K562 (cell line): ENCODE data around the gene TEX264. TPM values are rescaled to one million over a fixed set of nuclear protein-coding genes. Genes with fewer than 3 reads are reported as not detected.
A peak's percentile ranks its signal among the peaks of the same experiment; 100 is the strongest.

ENCODE experiments used
- BMI1 ChIP-seq: fragments of 150-350 bp; IDR thresholded peaks from 2 replicates; pipeline ENCODE4 v1.6.1; 2014; ENCODE audit warnings: low read length
- HDAC8 ChIP-seq: fragments of 450-650 bp; IDR thresholded peaks from 2 replicates; pipeline ENCODE4 v1.6.1; 2016; ENCODE audit warnings: mild to moderate bottlenecking, missing genetic modification characterization, moderate library complexity, missing compliant biosample characterization
- HNRNPL ChIP-seq: fragments of 200-400 bp; formaldehyde crosslinking; IDR thresholded peaks from 2 replicates; pipeline ENCODE4 v1.6.1; 2017; ENCODE audit warnings: low read depth, mild to moderate bottlenecking, low read length
- MYBL2 ChIP-seq, 2 experiments: fragments of 450-650 bp in 1 of 2; sonication (generic) in 1 of 2; formaldehyde crosslinking in 1 of 2; IDR thresholded peaks; 2 replicates each; pipeline versions ENCODE4 v1.6.1 to v1.8.1; 2017 to 2022; ENCODE audit warnings: borderline replicate concordance in 1 of 2, inconsistent platforms in 1 of 2, low read depth in 1 of 2, mild to moderate bottlenecking in 1 of 2, missing genetic modification reagents in 1 of 2, moderate library complexity in 1 of 2
- NCOA6 ChIP-seq: fragments of 450-650 bp; IDR thresholded peaks from 2 replicates; pipeline ENCODE4 v1.6.1; 2017; ENCODE audit warnings: mild to moderate bottlenecking
- PHTF2 ChIP-seq: fragments of 250-450 bp; sonication (Bioruptor Pico); IDR thresholded peaks from 2 replicates; pipeline ENCODE4 v1.5.0; 2021; ENCODE audit warnings: mild to moderate bottlenecking
- RB1 ChIP-seq: fragments of 450-650 bp; IDR thresholded peaks from 2 replicates; pipeline ENCODE4 v1.6.1; 2017; ENCODE audit warnings: low read depth, mild to moderate bottlenecking
- RFX5 ChIP-seq: IDR thresholded peaks from 2 replicates; pipeline ENCODE4 v1.6.1; 2011; ENCODE audit warnings: low read depth, mild to moderate bottlenecking, improper control_type of control experiment, low read length
- SMAD2 ChIP-seq: fragments of 150-350 bp; IDR thresholded peaks from 2 replicates; pipeline ENCODE4 v1.6.1; 2014; ENCODE audit warnings: low read depth, mild to moderate bottlenecking, low read length
- SMC3 ChIP-seq: conservative IDR thresholded peaks from 2 replicates; pipeline ENCODE4 v1.6.1; 2011; ENCODE audit warnings: low read depth, low read length, improper control_type of control experiment; ENCODE audit not compliant: insufficient read depth
- SPI1 ChIP-seq: IDR thresholded peaks from 2 replicates; pipeline ENCODE4 v1.6.1; 2011; ENCODE audit warnings: low read depth, low read length, control low read depth, borderline replicate concordance
- polyA plus RNA-seq, 8 experiments: library from polyadenylated mRNA; depleted of rRNA in 4 of 8; stranded (reverse) in 5 of 8; unstranded in 3 of 8; fragments of >200 nt; fragmentation: Nextera tagmentation in 2 of 8; fragmentation: Illumina TruSeq in 1 of 8; extraction: Ambion mirVana in 2 of 8; extraction: Trizol in 1 of 8; gene quantifications; 2 replicates each; pipeline versions ENCODE4 v1.2.1 to v1.2.3, GENCODE V29; 2011 to 2014; ENCODE audit warnings: inconsistent platforms in 1 of 8, missing spikeins in 1 of 8
- total RNA-seq, 7 experiments: library from RNA; depleted of rRNA in 6 of 7; stranded (reverse); fragments of >200 nt in 6 of 7; fragmentation: Illumina TruSeq in 2 of 7; extraction: Trizol in 2 of 7; gene quantifications; 2 replicates each; pipeline versions ENCODE4 v1.2.1 to v1.2.3, GENCODE V29; 2011 to 2021; ENCODE audit warnings: low replicate concordance in 1 of 7
- TF ChIP-seq, protein P1 (sequence below): fragments of 150-350 bp; IDR thresholded peaks from 2 replicates; pipeline ENCODE4 v1.6.1; 2014; ENCODE audit warnings: low read depth, mild to moderate bottlenecking, low read length, borderline replicate concordance
- TF ChIP-seq, protein P2 (sequence below), 2 experiments: fragments of 250-450 bp in 1 of 2; fragments of 450-650 bp in 1 of 2; sonication (Bioruptor Pico) in 1 of 2; IDR thresholded peaks; 2 replicates each; pipeline versions ENCODE4 v1.6.1 to v1.8.0; 2016 to 2021; ENCODE audit warnings: mild to moderate bottlenecking in 2 of 2, moderate library complexity in 2 of 2, missing compliant biosample characterization in 1 of 2, missing genetic modification characterization in 1 of 2
- TF ChIP-seq, protein P3 (sequence below), 2 experiments: IDR thresholded peaks; 2 replicates each; pipeline ENCODE4 v1.6.1; 2011; ENCODE audit warnings: borderline replicate concordance in 1 of 2, control low read depth in 1 of 2, low read depth in 1 of 2, low read length in 1 of 2, mild to moderate bottlenecking in 1 of 2, mixed read lengths in 1 of 2, moderate library complexity in 1 of 2; ENCODE audit not compliant: insufficient read depth in 1 of 2, insufficient read length in 1 of 2, poor library complexity in 1 of 2, severe bottlenecking in 1 of 2; ENCODE audit errors: extremely low read depth in 1 of 2
- TF ChIP-seq, protein P4 (sequence below): sonication (generic); formaldehyde crosslinking; IDR thresholded peaks from 2 replicates; pipeline ENCODE4 v1.8.1; 2023; ENCODE audit warnings: mild to moderate bottlenecking, missing genetic modification reagents
- TF ChIP-seq, protein P5 (sequence below): sonication (generic); formaldehyde crosslinking; IDR thresholded peaks from 2 replicates; pipeline ENCODE4 v1.9.0; 2022; ENCODE audit warnings: mild to moderate bottlenecking, missing genetic modification reagents
- TF ChIP-seq, protein P6 (sequence below): fragments of 450-650 bp; formaldehyde crosslinking; IDR thresholded peaks from 2 replicates; pipeline ENCODE4 v1.4.0; 2020; ENCODE audit warnings: mild to moderate bottlenecking

Gene TEX264
- total and polyA plus RNA-seq, 9 of the 15 experiments (the other 6 are each of a cell fraction or from before 2014, with no cell fraction given), result 4.1 to 47.0 (median 31.0) TPM

DNA sequence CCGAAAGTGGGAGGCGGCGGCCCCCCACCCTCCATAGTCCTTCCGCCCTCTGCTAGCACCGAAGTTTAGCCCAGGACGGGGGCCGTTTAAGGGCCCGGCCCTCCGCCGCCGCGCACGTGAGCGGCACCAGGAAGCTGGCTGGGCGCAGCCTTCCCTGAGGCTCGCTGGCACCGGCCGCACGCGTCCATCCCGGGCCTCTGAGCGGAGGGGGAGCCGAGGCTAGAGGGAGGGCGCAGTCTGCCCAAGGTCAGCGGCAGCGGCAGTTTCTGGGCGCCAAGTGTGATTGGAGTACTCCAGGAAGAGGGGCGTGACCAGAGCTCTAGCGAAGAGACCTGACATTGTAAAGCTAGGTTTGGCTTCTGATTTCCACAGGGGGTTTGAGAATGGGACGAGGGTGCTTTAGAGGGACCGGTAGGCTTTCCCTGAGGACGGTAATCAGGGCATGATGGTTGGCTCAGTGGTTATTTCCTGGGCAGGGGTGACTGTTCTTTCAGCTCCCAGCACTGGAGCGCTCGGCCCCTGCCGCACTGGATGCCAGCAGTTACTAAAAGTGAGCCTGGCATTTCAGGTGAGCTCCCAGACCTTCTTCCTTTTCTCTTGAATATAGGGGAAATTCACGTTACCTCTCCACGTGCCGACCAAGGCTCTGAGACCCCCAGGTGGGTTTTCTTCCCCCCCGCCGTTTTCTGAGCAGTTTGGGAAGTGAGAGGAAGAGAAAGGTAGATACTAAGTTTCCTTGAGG, 853 bp downstream of the TEX264 start (continued):
- TF ChIP-seq RFX5 (no peak), SPI1 (no peak), BMI1 (no peak), HDAC8 (tag) (no peak), SMC3 (no peak), PHTF2 (CRISPR knock-in tag) (no peak), RB1 (0 out of 2 replicates have a peak, but pooled peaks have one; percentile 26), MYBL2 (IDR thresholded peaks at IDR 0.05; ENCODE audit: low read depth) (no peak), MYBL2 (CRISPR knock-in tag; IDR thresholded peaks at IDR 0.05; ENCODE audit: borderline replicate concordance) (no peak), NCOA6 (no peak), HNRNPL (no peak), SMAD2 (no peak)
- TF ChIP-seq, protein P1, sequence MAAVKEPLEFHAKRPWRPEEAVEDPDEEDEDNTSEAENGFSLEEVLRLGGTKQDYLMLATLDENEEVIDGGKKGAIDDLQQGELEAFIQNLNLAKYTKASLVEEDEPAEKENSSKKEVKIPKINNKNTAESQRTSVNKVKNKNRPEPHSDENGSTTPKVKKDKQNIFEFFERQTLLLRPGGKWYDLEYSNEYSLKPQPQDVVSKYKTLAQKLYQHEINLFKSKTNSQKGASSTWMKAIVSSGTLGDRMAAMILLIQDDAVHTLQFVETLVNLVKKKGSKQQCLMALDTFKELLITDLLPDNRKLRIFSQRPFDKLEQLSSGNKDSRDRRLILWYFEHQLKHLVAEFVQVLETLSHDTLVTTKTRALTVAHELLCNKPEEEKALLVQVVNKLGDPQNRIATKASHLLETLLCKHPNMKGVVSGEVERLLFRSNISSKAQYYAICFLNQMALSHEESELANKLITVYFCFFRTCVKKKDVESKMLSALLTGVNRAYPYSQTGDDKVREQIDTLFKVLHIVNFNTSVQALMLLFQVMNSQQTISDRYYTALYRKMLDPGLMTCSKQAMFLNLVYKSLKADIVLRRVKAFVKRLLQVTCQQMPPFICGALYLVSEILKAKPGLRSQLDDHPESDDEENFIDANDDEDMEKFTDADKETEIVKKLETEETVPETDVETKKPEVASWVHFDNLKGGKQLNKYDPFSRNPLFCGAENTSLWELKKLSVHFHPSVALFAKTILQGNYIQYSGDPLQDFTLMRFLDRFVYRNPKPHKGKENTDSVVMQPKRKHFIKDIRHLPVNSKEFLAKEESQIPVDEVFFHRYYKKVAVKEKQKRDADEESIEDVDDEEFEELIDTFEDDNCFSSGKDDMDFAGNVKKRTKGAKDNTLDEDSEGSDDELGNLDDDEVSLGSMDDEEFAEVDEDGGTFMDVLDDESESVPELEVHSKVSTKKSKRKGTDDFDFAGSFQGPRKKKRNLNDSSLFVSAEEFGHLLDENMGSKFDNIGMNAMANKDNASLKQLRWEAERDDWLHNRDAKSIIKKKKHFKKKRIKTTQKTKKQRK, result no peak
- TF ChIP-seq, protein P2, sequence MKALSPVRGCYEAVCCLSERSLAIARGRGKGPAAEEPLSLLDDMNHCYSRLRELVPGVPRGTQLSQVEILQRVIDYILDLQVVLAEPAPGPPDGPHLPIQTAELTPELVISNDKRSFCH (CRISPR knock-in tag; IDR thresholded peaks at IDR 0.05), result no peak
- TF ChIP-seq, protein P2 (tag; IDR thresholded peaks at IDR 0.05), result no peak
- TF ChIP-seq, protein P3, sequence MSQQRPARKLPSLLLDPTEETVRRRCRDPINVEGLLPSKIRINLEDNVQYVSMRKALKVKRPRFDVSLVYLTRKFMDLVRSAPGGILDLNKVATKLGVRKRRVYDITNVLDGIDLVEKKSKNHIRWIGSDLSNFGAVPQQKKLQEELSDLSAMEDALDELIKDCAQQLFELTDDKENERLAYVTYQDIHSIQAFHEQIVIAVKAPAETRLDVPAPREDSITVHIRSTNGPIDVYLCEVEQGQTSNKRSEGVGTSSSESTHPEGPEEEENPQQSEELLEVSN (IDR thresholded peaks at IDR 0.05; ENCODE audit: borderline replicate concordance in 1 of 2, extremely low read depth in 1 of 2, insufficient read depth in 1 of 2, insufficient read length in 1 of 2, low read depth in 1 of 2, low read length in 1 of 2, poor library complexity in 1 of 2, severe bottlenecking in 1 of 2), result peak in 1 of 2 experiments; percentile 56
- TF ChIP-seq, protein P4, sequence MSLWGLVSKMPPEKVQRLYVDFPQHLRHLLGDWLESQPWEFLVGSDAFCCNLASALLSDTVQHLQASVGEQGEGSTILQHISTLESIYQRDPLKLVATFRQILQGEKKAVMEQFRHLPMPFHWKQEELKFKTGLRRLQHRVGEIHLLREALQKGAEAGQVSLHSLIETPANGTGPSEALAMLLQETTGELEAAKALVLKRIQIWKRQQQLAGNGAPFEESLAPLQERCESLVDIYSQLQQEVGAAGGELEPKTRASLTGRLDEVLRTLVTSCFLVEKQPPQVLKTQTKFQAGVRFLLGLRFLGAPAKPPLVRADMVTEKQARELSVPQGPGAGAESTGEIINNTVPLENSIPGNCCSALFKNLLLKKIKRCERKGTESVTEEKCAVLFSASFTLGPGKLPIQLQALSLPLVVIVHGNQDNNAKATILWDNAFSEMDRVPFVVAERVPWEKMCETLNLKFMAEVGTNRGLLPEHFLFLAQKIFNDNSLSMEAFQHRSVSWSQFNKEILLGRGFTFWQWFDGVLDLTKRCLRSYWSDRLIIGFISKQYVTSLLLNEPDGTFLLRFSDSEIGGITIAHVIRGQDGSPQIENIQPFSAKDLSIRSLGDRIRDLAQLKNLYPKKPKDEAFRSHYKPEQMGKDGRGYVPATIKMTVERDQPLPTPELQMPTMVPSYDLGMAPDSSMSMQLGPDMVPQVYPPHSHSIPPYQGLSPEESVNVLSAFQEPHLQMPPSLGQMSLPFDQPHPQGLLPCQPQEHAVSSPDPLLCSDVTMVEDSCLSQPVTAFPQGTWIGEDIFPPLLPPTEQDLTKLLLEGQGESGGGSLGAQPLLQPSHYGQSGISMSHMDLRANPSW (CRISPR knock-in tag), result no peak
- TF ChIP-seq, protein P5, sequence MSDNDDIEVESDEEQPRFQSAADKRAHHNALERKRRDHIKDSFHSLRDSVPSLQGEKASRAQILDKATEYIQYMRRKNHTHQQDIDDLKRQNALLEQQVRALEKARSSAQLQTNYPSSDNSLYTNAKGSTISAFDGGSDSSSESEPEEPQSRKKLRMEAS (CRISPR knock-in tag), result peak; percentile 44
- TF ChIP-seq, protein P6, sequence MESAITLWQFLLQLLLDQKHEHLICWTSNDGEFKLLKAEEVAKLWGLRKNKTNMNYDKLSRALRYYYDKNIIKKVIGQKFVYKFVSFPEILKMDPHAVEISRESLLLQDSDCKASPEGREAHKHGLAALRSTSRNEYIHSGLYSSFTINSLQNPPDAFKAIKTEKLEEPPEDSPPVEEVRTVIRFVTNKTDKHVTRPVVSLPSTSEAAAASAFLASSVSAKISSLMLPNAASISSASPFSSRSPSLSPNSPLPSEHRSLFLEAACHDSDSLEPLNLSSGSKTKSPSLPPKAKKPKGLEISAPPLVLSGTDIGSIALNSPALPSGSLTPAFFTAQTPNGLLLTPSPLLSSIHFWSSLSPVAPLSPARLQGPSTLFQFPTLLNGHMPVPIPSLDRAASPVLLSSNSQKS, result no peak
